WTC11 (cell line): Measurements from ENCODE around the gene SPRTN. TPM values are rescaled to one million over a fixed set of nuclear protein-coding genes. Genes with fewer than 3 reads are reported as not detected.

Experiments
- ATAC-seq: fragments of 200-7000 bp; cut with Tn5 transposase; 2 replicates; pipeline ENCODE4 v1.10.0; 2021; ENCODE audit warnings: mild to moderate bottlenecking, moderate library complexity
- CTCF ChIA-PET: fragments of 300-600 bp; sonication (Branson Sonifier 250); formaldehyde crosslinking; loops from one replicate; lab custom pipeline; 2021; ENCODE audit warnings: antibody characterized with exemption; lab: Charles Lee
- POLR2A ChIA-PET: fragments of 350-600 bp; sonication (Branson Sonifier 250); formaldehyde crosslinking; loops from one replicate; lab custom pipeline; 2021; ENCODE audit warnings: antibody characterized with exemption; lab: Charles Lee
- DNase-seq: peaks from one replicate; pipeline ENCODE4 v3.0.0; 2021; ENCODE audit warnings: low spot score
- H3K27ac Mint-ChIP-seq: 2 replicates; pipeline ENCODE4 v1.8.0; 2021; ENCODE audit warnings: mixed read lengths
- H3K27me3 Mint-ChIP-seq: 2 replicates; pipeline ENCODE4 v1.8.0; 2021; ENCODE audit warnings: low read depth, mild to moderate bottlenecking, moderate library complexity, mixed read lengths
- H3K36me3 Mint-ChIP-seq: 2 replicates; pipeline ENCODE4 v1.8.0; 2021; ENCODE audit warnings: mixed read lengths
- H3K4me1 Mint-ChIP-seq: 2 replicates; pipeline ENCODE4 v1.8.0; 2022; ENCODE audit warnings: mixed read lengths
- H3K4me3 Mint-ChIP-seq: 2 replicates; pipeline ENCODE4 v1.8.0; 2021; ENCODE audit warnings: mild to moderate bottlenecking, moderate library complexity, mixed read lengths
- H3K9me3 Mint-ChIP-seq: 2 replicates; pipeline ENCODE4 v1.8.0; 2021; ENCODE audit warnings: mixed read lengths
- AFF4 ChIP-seq: sonication (generic); formaldehyde crosslinking; IDR thresholded peaks from 2 replicates; pipeline ENCODE4 v1.8.1; 2023; ENCODE audit warnings: mild to moderate bottlenecking, missing genetic modification reagents, borderline replicate concordance
- ELF4 ChIP-seq: sonication (generic); formaldehyde crosslinking; IDR thresholded peaks from 2 replicates; pipeline ENCODE4 v1.8.1; 2022; ENCODE audit warnings: low read depth, mild to moderate bottlenecking, moderate library complexity, missing genetic modification reagents
- ETV6 ChIP-seq: sonication (generic); formaldehyde crosslinking; IDR thresholded peaks from 2 replicates; pipeline ENCODE4 v1.8.1; 2022; ENCODE audit warnings: mild to moderate bottlenecking, missing genetic modification reagents
- FOXK1 ChIP-seq: sonication (generic); formaldehyde crosslinking; IDR thresholded peaks from 2 replicates; pipeline ENCODE4 v1.8.0; 2022; ENCODE audit warnings: mild to moderate bottlenecking, moderate library complexity, missing genetic modification reagents
- KAT7 ChIP-seq: sonication (generic); formaldehyde crosslinking; IDR thresholded peaks from 2 replicates; pipeline ENCODE4 v1.8.1; 2023; ENCODE audit warnings: missing genetic modification reagents, mild to moderate bottlenecking, borderline replicate concordance
- MLX ChIP-seq: sonication (generic); formaldehyde crosslinking; IDR thresholded peaks from 2 replicates; pipeline ENCODE4 v1.8.1; 2023; ENCODE audit warnings: mild to moderate bottlenecking, missing genetic modification reagents, moderate library complexity
- SMAD3 ChIP-seq: sonication (generic); formaldehyde crosslinking; IDR thresholded peaks from 2 replicates; pipeline ENCODE4 v1.8.0; 2022; ENCODE audit warnings: missing genetic modification reagents, mild to moderate bottlenecking, borderline replicate concordance
- TEAD1 ChIP-seq: sonication (generic); formaldehyde crosslinking; IDR thresholded peaks from 2 replicates; pipeline ENCODE4 v1.8.0; 2022; ENCODE audit warnings: mild to moderate bottlenecking, missing genetic modification reagents
- TP53 ChIP-seq: sonication (generic); formaldehyde crosslinking; IDR thresholded peaks from 2 replicates; pipeline ENCODE4 v1.8.1; 2023; ENCODE audit warnings: mild to moderate bottlenecking, missing genetic modification reagents
- USF2 ChIP-seq: sonication (generic); formaldehyde crosslinking; IDR thresholded peaks from 2 replicates; pipeline ENCODE4 v1.8.1; 2023; ENCODE audit warnings: mild to moderate bottlenecking, missing genetic modification reagents, moderate library complexity
- ZNF121 ChIP-seq: sonication (generic); formaldehyde crosslinking; IDR thresholded peaks from 2 replicates; pipeline ENCODE4 v1.8.0; 2023; ENCODE audit warnings: missing genetic modification reagents
- ZNF232 ChIP-seq: sonication (generic); formaldehyde crosslinking; IDR thresholded peaks from 2 replicates; pipeline ENCODE4 v1.8.0; 2022; ENCODE audit warnings: mild to moderate bottlenecking, missing genetic modification reagents
- ZNF263 ChIP-seq: sonication (generic); formaldehyde crosslinking; IDR thresholded peaks from 2 replicates; pipeline ENCODE4 v1.8.1; 2022; ENCODE audit warnings: low read depth, mild to moderate bottlenecking, moderate library complexity, missing genetic modification reagents
- ZNF281 ChIP-seq: sonication (generic); formaldehyde crosslinking; IDR thresholded peaks from 2 replicates; pipeline ENCODE4 v1.8.0; 2023; ENCODE audit warnings: mild to moderate bottlenecking, missing genetic modification reagents
- ZSCAN18 ChIP-seq: fragments of 250-450 bp; sonication (Bioruptor Pico); IDR thresholded peaks from 2 replicates; pipeline ENCODE4 v2.1.2; 2022; ENCODE audit warnings: mild to moderate bottlenecking, moderate library complexity
- total RNA-seq: library from RNA; stranded (reverse); gene quantifications from 3 replicates; pipeline ENCODE4 v1.2.3, GENCODE V29; 2021

Gene SPRTN
- total RNA-seq, 1 experiment from 2014 or later, result 14.6 TPM

GRCh38 chr1:231359113-231359512, 21.0 kb downstream of the SPRTN start:
- TF ChIP-seq ZSCAN18 (CRISPR knock-in tag) (no peak), ZNF281 (no peak), ZNF232 (CRISPR knock-in tag) (no peak), ZNF121 (CRISPR knock-in tag) (no peak), USF2 (CRISPR knock-in tag) (no peak), MLX (no peak)
- H3K27ac Mint-ChIP-seq, result no peak overlapping the region
- CTCF ChIA-PET, result no interaction called here
- DNase-seq, result no peak
- H3K36me3 Mint-ChIP-seq, result no peaks in the 10 kb centered on the region; the same call in 1 of the 2 replicates
- H3K4me1 Mint-ChIP-seq, result no peaks in the 10 kb centered on the region
- no peak overlapping the region for H3K4me3 Mint-ChIP-seq
- H3K27me3 Mint-ChIP-seq, result no peaks in the 10 kb centered on the region
- no peaks in the 10 kb centered on the region for H3K9me3 Mint-ChIP-seq
- POLR2A ChIA-PET, result no interaction called here
- no peak for ATAC-seq

GRCh38 chr1:231362325-231362724, 24.2 kb downstream of the SPRTN start:
- no peak for DNase-seq
- H3K4me1 Mint-ChIP-seq, result no peaks in the 10 kb centered on the region
- no peak overlapping the region for H3K4me3 Mint-ChIP-seq
- no peaks in the 10 kb centered on the region for H3K27me3 Mint-ChIP-seq
- no peak for ATAC-seq
- no peak overlapping the region for H3K27ac Mint-ChIP-seq
- no peaks in the 10 kb centered on the region for H3K9me3 Mint-ChIP-seq
- CTCF ChIA-PET, result no interaction called here
- POLR2A ChIA-PET, result interaction anchor here (0.5 kb wide), 1 partner anchor 255 kb away, joined by 4 read pairs; no protein-coding TSS in a partner anchor
- TF ChIP-seq SMAD3 (CRISPR knock-in tag), result no peak
- TF ChIP-seq TP53 (CRISPR knock-in tag), result no peak
- TF ChIP-seq ELF4 (CRISPR knock-in tag), result no peak
- no peak for TF ChIP-seq AFF4
- no peak for TF ChIP-seq KAT7 (CRISPR knock-in tag)
- no peak for TF ChIP-seq ZNF263 (CRISPR knock-in tag)
- TF ChIP-seq ETV6 (CRISPR knock-in tag), result no peak
- no peak for TF ChIP-seq TEAD1
- no peak for TF ChIP-seq FOXK1
- TF ChIP-seq, all 79 proteins: peak for 0
- H3K36me3 Mint-ChIP-seq, result no peaks in the 10 kb centered on the region; the same call in 1 of the 2 replicates
